PC-9 (cell line): ENCODE data around the gene LRWD1.

ENCODE experiments used
- CTCF ChIP-seq: fragments of 200-600 bp; sonication (generic); conservative IDR thresholded peaks from 2 replicates; pipeline ENCODE4 v1.6.1; 2017; ENCODE audit warnings: mixed run types, antibody characterized with exemption, mild to moderate bottlenecking, moderate library complexity
- EZH2 ChIP-seq: fragments of 200-600 bp; sonication (generic); IDR thresholded peaks from 2 replicates; pipeline ENCODE4 v1.8.0; 2017; ENCODE audit warnings: antibody characterized with exemption, low read depth

- TF ChIP-seq CTCF (no peak), EZH2 (no peak)
These were observed 24.6 kb upstream of the LRWD1 start for GRCh38 chr7:102439963-102440795.
